HepG2 (cell line): ENCODE measurements around the gene TXLNA. TPM values are rescaled to one million over a fixed set of nuclear protein-coding genes. Genes with fewer than 3 reads are reported as not detected.

ENCODE experiments used
- NCOA1 ChIP-seq: sonication (generic); formaldehyde crosslinking; IDR thresholded peaks from 2 replicates; pipeline ENCODE4 v1.9.0; 2021; ENCODE audit warnings: missing genetic modification reagents
- NFATC3 ChIP-seq: sonication (generic); formaldehyde crosslinking; IDR thresholded peaks from 2 replicates; pipeline ENCODE4 v1.5.1; 2020; ENCODE audit warnings: mild to moderate bottlenecking, missing genetic modification reagents
- NR2F1 ChIP-seq, 2 experiments: fragments of 450-650 bp in 1 of 2; formaldehyde crosslinking in 1 of 2; IDR thresholded peaks; 2 replicates each; pipeline versions ENCODE4 v1.5.0 to v1.6.1; 2016 to 2020; ENCODE audit warnings: mild to moderate bottlenecking in 1 of 2, missing compliant biosample characterization in 1 of 2, missing genetic modification reagents in 1 of 2, moderate library complexity in 1 of 2
- SRSF1 ChIP-seq: fragments of 200-400 bp; formaldehyde crosslinking; optimal IDR thresholded peaks from 2 replicates; pipeline ENCODE3; 2017; ENCODE audit warnings: mild to moderate bottlenecking, low read depth, low read length, moderate library complexity
- TCF12 ChIP-seq, 2 experiments: fragments of 450-650 bp in 1 of 2; sonication (generic) in 1 of 2; formaldehyde crosslinking in 1 of 2; IDR thresholded peaks; 2 replicates each; pipeline versions ENCODE4 v1.6.1 to v1.8.0; 2017 to 2022; ENCODE audit warnings: antibody characterized with exemption in 1 of 2, mild to moderate bottlenecking in 1 of 2, missing genetic modification reagents in 1 of 2, moderate library complexity in 1 of 2
- ZC3H4 ChIP-seq: sonication (generic); formaldehyde crosslinking; IDR thresholded peaks from 2 replicates; pipeline ENCODE4 v1.4.0; 2020; ENCODE audit warnings: missing genetic modification reagents, borderline replicate concordance
- ZMYM4 ChIP-seq: sonication (generic); formaldehyde crosslinking; IDR thresholded peaks from 2 replicates; pipeline ENCODE4 v1.8.1; 2023; ENCODE audit warnings: mild to moderate bottlenecking, missing genetic modification reagents
- ZNF282 ChIP-seq: fragments of 450-650 bp; IDR thresholded peaks from 2 replicates; pipeline ENCODE4 v1.6.1; 2018; ENCODE audit not compliant: partially characterized antibody
- ZNF547 ChIP-seq: sonication (generic); formaldehyde crosslinking; IDR thresholded peaks from 2 replicates; pipeline ENCODE4 v1.5.1; 2020; ENCODE audit warnings: mild to moderate bottlenecking, missing genetic modification reagents
- ZNF724P ChIP-seq: sonication (generic); formaldehyde crosslinking; IDR thresholded peaks from 2 replicates; pipeline ENCODE4 v1.8.0; 2022; ENCODE audit warnings: missing genetic modification reagents, borderline replicate concordance
- ZNF746 ChIP-seq: sonication (generic); formaldehyde crosslinking; IDR thresholded peaks from 2 replicates; pipeline ENCODE4 v1.8.0; 2022; ENCODE audit warnings: mild to moderate bottlenecking, missing genetic modification reagents
- ZNF766 ChIP-seq: sonication (generic); formaldehyde crosslinking; IDR thresholded peaks from 2 replicates; pipeline ENCODE4 v1.5.0; 2020; ENCODE audit warnings: missing genetic modification reagents, borderline replicate concordance
- polyA plus RNA-seq, 8 experiments: library from polyadenylated mRNA; depleted of rRNA in 3 of 8; stranded (reverse) in 7 of 8; unstranded in 1 of 8; fragments of >200 nt; fragmentation: Illumina TruSeq in 4 of 8; extraction: Trizol in 4 of 8; gene quantifications; 2 replicates each; pipeline versions ENCODE4 v1.2.1 to v1.2.3, GENCODE V29; 2011 to 2016; ENCODE audit warnings: low read depth in 4 of 8, missing spikeins in 1 of 8, mixed read lengths in 1 of 8; ENCODE audit not compliant: insufficient read depth in 1 of 8
- total RNA-seq, 5 experiments: library from RNA; depleted of rRNA; stranded (reverse); fragments of >200 nt; fragmentation: Illumina TruSeq; extraction: Trizol; gene quantifications; 2 replicates each; pipeline ENCODE4 v1.2.3, GENCODE V29; 2016; ENCODE audit warnings: low read depth in 1 of 5
- TF ChIP-seq, protein P1 (sequence below): sonication (generic); IDR thresholded peaks from 2 replicates; pipeline ENCODE4 v1.6.1; 2016; ENCODE audit warnings: low read depth, borderline replicate concordance
- TF ChIP-seq, protein P2 (sequence below): IDR thresholded peaks from 2 replicates; pipeline ENCODE4 v1.6.1; 2016; ENCODE audit warnings: low read depth, control low read depth
- TF ChIP-seq, protein P3 (sequence below): sonication (generic); formaldehyde crosslinking; IDR thresholded peaks from 2 replicates; pipeline ENCODE4 v1.4.0; 2020; ENCODE audit warnings: mild to moderate bottlenecking, missing genetic modification reagents
- TF ChIP-seq, protein P4 (sequence below): sonication (generic); formaldehyde crosslinking; IDR thresholded peaks from 2 replicates; pipeline ENCODE4 v1.8.1; 2023; ENCODE audit warnings: missing genetic modification reagents, inconsistent platforms, borderline replicate concordance
- TF ChIP-seq, protein P5 (sequence below): sonication (generic); formaldehyde crosslinking; IDR thresholded peaks from 2 replicates; pipeline ENCODE4 v1.4.0; 2020; ENCODE audit warnings: missing genetic modification reagents
- TF ChIP-seq, protein P6 (sequence below): sonication (generic); formaldehyde crosslinking; IDR thresholded peaks from 2 replicates; pipeline ENCODE4 v1.4.0; 2020; ENCODE audit warnings: low read depth, missing genetic modification reagents

Gene TXLNA
- total and polyA plus RNA-seq, 2 of the 13 experiments (the other 11 are each of a cell fraction or from before 2014, with no cell fraction given): 29.6 to 67.8 TPM

DNA sequence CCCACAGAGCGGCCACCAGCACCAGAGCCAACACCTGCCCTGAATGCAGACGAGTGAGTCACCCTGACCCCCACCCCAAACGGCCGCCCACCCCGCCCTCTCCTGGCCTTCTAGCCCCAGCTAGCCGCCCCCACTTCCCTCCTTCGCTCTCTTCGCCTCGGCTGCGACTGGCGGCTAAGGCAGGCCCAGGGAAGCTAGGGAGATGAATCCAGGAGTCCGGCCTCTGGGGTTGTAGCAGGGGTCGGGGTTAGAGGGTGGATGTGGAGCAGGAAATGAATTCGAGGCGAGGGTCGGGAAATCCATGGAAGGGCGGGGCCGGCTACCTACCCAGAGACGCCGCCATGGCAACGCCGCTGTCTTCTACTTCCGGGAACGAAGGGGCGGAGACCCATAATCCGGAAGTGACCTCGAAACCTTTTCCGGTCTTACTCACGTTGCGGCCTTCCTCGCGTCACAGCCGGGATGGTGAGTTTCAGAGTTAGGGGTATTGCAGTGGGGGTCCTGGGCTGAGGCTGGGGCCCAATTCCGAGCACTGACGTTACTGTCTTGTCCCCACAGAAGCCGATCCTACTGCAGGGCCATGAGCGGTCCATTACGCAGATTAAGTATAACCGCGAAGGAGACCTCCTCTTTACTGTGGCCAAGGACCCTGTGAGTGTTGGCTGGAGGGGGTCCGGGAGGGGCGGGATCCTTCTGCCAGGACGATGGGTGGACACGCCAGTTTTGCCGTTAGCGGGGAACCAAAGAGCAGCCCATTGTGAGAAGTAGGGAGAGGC lies 42.7 kb downstream of the TXLNA start, which contains the start of the genes EIF3I and TMEM234 (continued):
- TF ChIP-seq, protein P1, sequence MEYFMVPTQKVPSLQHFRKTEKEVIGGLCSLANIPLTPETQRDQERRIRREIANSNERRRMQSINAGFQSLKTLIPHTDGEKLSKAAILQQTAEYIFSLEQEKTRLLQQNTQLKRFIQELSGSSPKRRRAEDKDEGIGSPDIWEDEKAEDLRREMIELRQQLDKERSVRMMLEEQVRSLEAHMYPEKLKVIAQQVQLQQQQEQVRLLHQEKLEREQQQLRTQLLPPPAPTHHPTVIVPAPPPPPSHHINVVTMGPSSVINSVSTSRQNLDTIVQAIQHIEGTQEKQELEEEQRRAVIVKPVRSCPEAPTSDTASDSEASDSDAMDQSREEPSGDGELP: peak; percentile 17; the same call in 1 of the 2 replicates
- TF ChIP-seq NR2F1 (CRISPR knock-in tag; IDR thresholded peaks at IDR 0.05): no peak
- TF ChIP-seq ZNF724P: 0 out of 2 replicates have a peak, but pooled peaks have one; percentile 47
- TF ChIP-seq ZMYM4 (CRISPR knock-in tag): peak; percentile 50; the same call in 1 of the 2 replicates
- TF ChIP-seq, protein P2, sequence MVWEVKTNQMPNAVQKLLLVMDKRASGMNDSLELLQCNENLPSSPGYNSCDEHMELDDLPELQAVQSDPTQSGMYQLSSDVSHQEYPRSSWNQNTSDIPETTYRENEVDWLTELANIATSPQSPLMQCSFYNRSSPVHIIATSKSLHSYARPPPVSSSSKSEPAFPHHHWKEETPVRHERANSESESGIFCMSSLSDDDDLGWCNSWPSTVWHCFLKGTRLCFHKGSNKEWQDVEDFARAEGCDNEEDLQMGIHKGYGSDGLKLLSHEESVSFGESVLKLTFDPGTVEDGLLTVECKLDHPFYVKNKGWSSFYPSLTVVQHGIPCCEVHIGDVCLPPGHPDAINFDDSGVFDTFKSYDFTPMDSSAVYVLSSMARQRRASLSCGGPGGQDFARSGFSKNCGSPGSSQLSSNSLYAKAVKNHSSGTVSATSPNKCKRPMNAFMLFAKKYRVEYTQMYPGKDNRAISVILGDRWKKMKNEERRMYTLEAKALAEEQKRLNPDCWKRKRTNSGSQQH (CRISPR knock-in tag): peak; percentile 67; the same call in 1 of the 2 replicates
- TF ChIP-seq, protein P3, sequence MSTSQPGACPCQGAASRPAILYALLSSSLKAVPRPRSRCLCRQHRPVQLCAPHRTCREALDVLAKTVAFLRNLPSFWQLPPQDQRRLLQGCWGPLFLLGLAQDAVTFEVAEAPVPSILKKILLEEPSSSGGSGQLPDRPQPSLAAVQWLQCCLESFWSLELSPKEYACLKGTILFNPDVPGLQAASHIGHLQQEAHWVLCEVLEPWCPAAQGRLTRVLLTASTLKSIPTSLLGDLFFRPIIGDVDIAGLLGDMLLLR (CRISPR knock-in tag): peak; percentile 41; the same call in 1 of the 2 replicates
- TF ChIP-seq ZNF547 (CRISPR knock-in tag): 0 out of 2 replicates have a peak, but pooled peaks have one; percentile 41
- no peak for TF ChIP-seq NCOA1 (CRISPR knock-in tag)
- no peak for TF ChIP-seq ZC3H4
- TF ChIP-seq ZNF766 (CRISPR knock-in tag): no peak
- TF ChIP-seq NFATC3 (CRISPR knock-in tag): 0 out of 2 replicates have a peak, but pooled peaks have one; percentile 31
- TF ChIP-seq, protein P4, sequence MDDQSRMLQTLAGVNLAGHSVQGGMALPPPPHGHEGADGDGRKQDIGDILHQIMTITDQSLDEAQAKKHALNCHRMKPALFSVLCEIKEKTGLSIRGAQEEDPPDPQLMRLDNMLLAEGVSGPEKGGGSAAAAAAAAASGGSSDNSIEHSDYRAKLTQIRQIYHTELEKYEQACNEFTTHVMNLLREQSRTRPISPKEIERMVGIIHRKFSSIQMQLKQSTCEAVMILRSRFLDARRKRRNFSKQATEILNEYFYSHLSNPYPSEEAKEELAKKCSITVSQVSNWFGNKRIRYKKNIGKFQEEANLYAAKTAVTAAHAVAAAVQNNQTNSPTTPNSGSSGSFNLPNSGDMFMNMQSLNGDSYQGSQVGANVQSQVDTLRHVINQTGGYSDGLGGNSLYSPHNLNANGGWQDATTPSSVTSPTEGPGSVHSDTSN (CRISPR knock-in tag): no peak
- TF ChIP-seq, protein P5, sequence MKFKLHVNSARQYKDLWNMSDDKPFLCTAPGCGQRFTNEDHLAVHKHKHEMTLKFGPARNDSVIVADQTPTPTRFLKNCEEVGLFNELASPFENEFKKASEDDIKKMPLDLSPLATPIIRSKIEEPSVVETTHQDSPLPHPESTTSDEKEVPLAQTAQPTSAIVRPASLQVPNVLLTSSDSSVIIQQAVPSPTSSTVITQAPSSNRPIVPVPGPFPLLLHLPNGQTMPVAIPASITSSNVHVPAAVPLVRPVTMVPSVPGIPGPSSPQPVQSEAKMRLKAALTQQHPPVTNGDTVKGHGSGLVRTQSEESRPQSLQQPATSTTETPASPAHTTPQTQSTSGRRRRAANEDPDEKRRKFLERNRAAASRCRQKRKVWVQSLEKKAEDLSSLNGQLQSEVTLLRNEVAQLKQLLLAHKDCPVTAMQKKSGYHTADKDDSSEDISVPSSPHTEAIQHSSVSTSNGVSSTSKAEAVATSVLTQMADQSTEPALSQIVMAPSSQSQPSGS (CRISPR knock-in tag): 0 out of 2 replicates have a peak, but pooled peaks have one; percentile 32
- TF ChIP-seq TCF12 (IDR thresholded peaks at IDR 0.05): no peak
- peak; percentile 47; the same call in 1 of the 2 replicates for TF ChIP-seq TCF12 (CRISPR knock-in tag; IDR thresholded peaks at IDR 0.05)
- peak; percentile 41 for TF ChIP-seq SRSF1
- TF ChIP-seq, protein P6, sequence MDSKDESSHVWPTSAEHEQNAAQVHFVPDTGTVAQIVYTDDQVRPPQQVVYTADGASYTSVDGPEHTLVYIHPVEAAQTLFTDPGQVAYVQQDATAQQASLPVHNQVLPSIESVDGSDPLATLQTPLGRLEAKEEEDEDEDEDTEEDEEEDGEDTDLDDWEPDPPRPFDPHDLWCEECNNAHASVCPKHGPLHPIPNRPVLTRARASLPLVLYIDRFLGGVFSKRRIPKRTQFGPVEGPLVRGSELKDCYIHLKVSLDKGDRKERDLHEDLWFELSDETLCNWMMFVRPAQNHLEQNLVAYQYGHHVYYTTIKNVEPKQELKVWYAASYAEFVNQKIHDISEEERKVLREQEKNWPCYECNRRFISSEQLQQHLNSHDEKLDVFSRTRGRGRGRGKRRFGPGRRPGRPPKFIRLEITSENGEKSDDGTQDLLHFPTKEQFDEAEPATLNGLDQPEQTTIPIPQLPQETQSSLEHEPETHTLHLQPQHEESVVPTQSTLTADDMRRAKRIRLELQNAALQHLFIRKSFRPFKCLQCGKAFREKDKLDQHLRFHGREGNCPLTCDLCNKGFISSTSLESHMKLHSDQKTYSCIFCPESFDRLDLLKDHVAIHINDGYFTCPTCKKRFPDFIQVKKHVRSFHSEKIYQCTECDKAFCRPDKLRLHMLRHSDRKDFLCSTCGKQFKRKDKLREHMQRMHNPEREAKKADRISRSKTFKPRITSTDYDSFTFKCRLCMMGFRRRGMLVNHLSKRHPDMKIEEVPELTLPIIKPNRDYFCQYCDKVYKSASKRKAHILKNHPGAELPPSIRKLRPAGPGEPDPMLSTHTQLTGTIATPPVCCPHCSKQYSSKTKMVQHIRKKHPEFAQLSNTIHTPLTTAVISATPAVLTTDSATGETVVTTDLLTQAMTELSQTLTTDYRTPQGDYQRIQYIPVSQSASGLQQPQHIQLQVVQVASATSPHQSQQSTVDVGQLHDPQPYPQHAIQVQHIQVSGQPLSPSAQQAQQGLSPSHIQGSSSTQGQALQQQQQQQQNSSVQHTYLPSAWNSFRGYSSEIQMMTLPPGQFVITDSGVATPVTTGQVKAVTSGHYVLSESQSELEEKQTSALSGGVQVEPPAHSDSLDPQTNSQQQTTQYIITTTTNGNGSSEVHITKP (CRISPR knock-in tag): peak; percentile 23; the same call in 1 of the 2 replicates
- peak; percentile 58; the same call in 1 of the 2 replicates for TF ChIP-seq ZNF746
- TF ChIP-seq ZNF282: no peak
